HepG2 (cell line): ENCODE measurements around the gene ZNF777. TPM values are rescaled to one million over a fixed set of nuclear protein-coding genes. Genes with fewer than 3 reads are reported as not detected.

Source experiments
- ATAC-seq: fragments of 200-7000 bp; cut with Tn5 transposase; 3 replicates; pipeline ENCODE4 v1.9.1; 2020; ENCODE audit warnings: mild to moderate bottlenecking, moderate library complexity
- BruUV-seq: library from RNA; stranded (reverse); fragments of 400-500 nt; replicated peaks from 2 replicates; lab custom pipeline; 2021; lab: Mats Ljungman, UMichigan
- CTCF ChIA-PET: fragments of 300-600 bp; formaldehyde crosslinking; extraction: SDS; loops from one replicate; lab custom pipeline; 2021; ENCODE audit warnings: low total read pairs, inconsistent platforms, low intra/inter-chr PET ratio; lab: Yijun Ruan, JAX
- POLR2A ChIA-PET: fragments of 350-600 bp; sonication (Branson Sonifier 250); formaldehyde crosslinking; loops from one replicate; lab custom pipeline; 2020; ENCODE audit warnings: antibody characterized with exemption, inconsistent platforms; lab: Yijun Ruan, JAX
- DNase-seq: peaks from one replicate; pipeline ENCODE4 v3.0.0-alpha.2; 2015; ENCODE audit warnings: low spot score
- FAIRE-seq: peaks from 3 replicates; lab custom pipeline; 2011; peaks lifted over from hg19 to GRCh38; lab: Jason Lieb, UNC
- H2AFZ ChIP-seq: one replicate; pipeline ENCODE4 v1.6.1; 2011; ENCODE audit warnings: low read length, inconsistent platforms
- H3K27ac ChIP-seq: fragments of 300-600 bp; 3 replicates; pipeline ENCODE4 v1.8.0; 2011; ENCODE audit warnings: mixed run types, mild to moderate bottlenecking, mixed read lengths, low read length, inconsistent platforms; ENCODE audit not compliant: insufficient read depth; ENCODE audit errors: extremely low read length
- H3K27me3 ChIP-seq, 2 experiments: fragments of 200-600 bp in 1 of 2; 2 replicates in 1 of 2; 3 replicates in 1 of 2; pipeline versions ENCODE4 v1.6.0 to v1.8.0; 2011; ENCODE audit warnings: low read length in 2 of 2, mild to moderate bottlenecking in 2 of 2, moderate library complexity in 2 of 2, inconsistent platforms in 1 of 2; ENCODE audit not compliant: insufficient read depth in 2 of 2, control insufficient read depth in 1 of 2
- H3K36me3 ChIP-seq, 2 experiments: fragments of 200-600 bp in 1 of 2; replicated peaks in 1 of 2; 2 replicates in 1 of 2; 3 replicates in 1 of 2; pipeline versions ENCODE4 v1.5.1 to v1.8.0; 2011; ENCODE audit warnings: low read length in 2 of 2, inconsistent platforms in 1 of 2; ENCODE audit not compliant: insufficient read depth in 2 of 2, control insufficient read depth in 1 of 2
- H3K4me1 ChIP-seq: 2 replicates; pipeline ENCODE4 v1.5.1; 2012; ENCODE audit warnings: low read length, inconsistent platforms; ENCODE audit not compliant: insufficient read depth
- H3K4me2 ChIP-seq: 2 replicates; pipeline ENCODE4 v1.6.0; 2011; ENCODE audit warnings: low read depth, low read length, inconsistent platforms
- H3K4me3 ChIP-seq, 3 experiments: fragments of 200-600 bp in 1 of 3; sonication (generic), shearing (Covaris generic) in 1 of 3; replicated peaks in 1 of 3; 2 replicates each; pipeline ENCODE4 v1.5.1; 2011 to 2016; ENCODE audit warnings: low read length in 3 of 3, inconsistent platforms in 2 of 3, low read depth in 2 of 3, mild to moderate bottlenecking in 2 of 3, control low read depth in 1 of 3, mixed read lengths in 1 of 3; ENCODE audit not compliant: insufficient read depth in 1 of 3
- H3K79me2 ChIP-seq: one replicate; pipeline ENCODE4 v1.6.1; 2011; ENCODE audit warnings: low read length, inconsistent platforms; ENCODE audit not compliant: insufficient read depth
- H3K9ac ChIP-seq: 2 replicates; pipeline ENCODE4 v1.6.0; 2011; ENCODE audit warnings: mild to moderate bottlenecking, low read depth, low read length, inconsistent platforms; ENCODE audit not compliant: insufficient read depth
- H3K9me3 ChIP-seq: 2 replicates; pipeline ENCODE4 v1.5.1; 2012; ENCODE audit warnings: mild to moderate bottlenecking, low read length
- H4K20me1 ChIP-seq: 2 replicates; pipeline ENCODE4 v1.6.0; 2011; ENCODE audit warnings: inconsistent platforms, mild to moderate bottlenecking, low read length, moderate library complexity; ENCODE audit not compliant: insufficient read depth
- ATF5 ChIP-seq: sonication (generic); formaldehyde crosslinking; IDR thresholded peaks from 2 replicates; pipeline ENCODE4 v1.4.0; 2020; ENCODE audit warnings: mild to moderate bottlenecking, low read depth, missing genetic modification reagents
- ATF7-NPFF ChIP-seq: sonication (generic); formaldehyde crosslinking; IDR thresholded peaks from 2 replicates; pipeline ENCODE4 v1.8.1; 2023; ENCODE audit warnings: mild to moderate bottlenecking, low read depth, missing genetic modification reagents, moderate library complexity
- CSRNP1 ChIP-seq: sonication (generic); formaldehyde crosslinking; IDR thresholded peaks from 2 replicates; pipeline ENCODE4 v1.8.1; 2023; ENCODE audit warnings: mild to moderate bottlenecking, missing genetic modification reagents
- HNF1A ChIP-seq, 2 experiments: sonication (generic) in 1 of 2; formaldehyde crosslinking in 1 of 2; IDR thresholded peaks; 2 replicates each; pipeline versions ENCODE4 v1.4.0 to v1.6.1; 2016 to 2020; ENCODE audit warnings: borderline replicate concordance in 1 of 2, low read depth in 1 of 2, mild to moderate bottlenecking in 1 of 2, missing genetic modification reagents in 1 of 2
- KDM2A ChIP-seq: sonication (generic); formaldehyde crosslinking; IDR thresholded peaks from 2 replicates; pipeline ENCODE4 v1.4.0; 2020; ENCODE audit warnings: low read depth, missing genetic modification reagents, borderline replicate concordance
- RBM22 ChIP-seq: fragments of 200-400 bp; formaldehyde crosslinking; optimal IDR thresholded peaks from 2 replicates; pipeline ENCODE3; 2017; ENCODE audit warnings: mild to moderate bottlenecking, low read length, moderate library complexity
- SOX6 ChIP-seq, 2 experiments: fragments of 450-650 bp in 1 of 2; sonication (generic) in 1 of 2; formaldehyde crosslinking in 1 of 2; IDR thresholded peaks; 2 replicates each; pipeline versions ENCODE4 v1.4.0 to v1.6.1; 2017 to 2020; ENCODE audit warnings: antibody characterized with exemption in 1 of 2, mild to moderate bottlenecking in 1 of 2, missing genetic modification reagents in 1 of 2
- ZBTB42 ChIP-seq: sonication (generic); formaldehyde crosslinking; IDR thresholded peaks from 2 replicates; pipeline ENCODE4 v1.5.0; 2020; ENCODE audit warnings: mild to moderate bottlenecking, missing genetic modification reagents
- ZNF430 ChIP-seq: sonication (generic); formaldehyde crosslinking; IDR thresholded peaks from 2 replicates; pipeline ENCODE4 v1.9.0; 2021; ENCODE audit warnings: mild to moderate bottlenecking, missing genetic modification reagents
- ZNF614 ChIP-seq: IDR thresholded peaks from 2 replicates; pipeline ENCODE4 v1.6.1; 2018; ENCODE audit warnings: missing biosample characterization, missing genetic modification reagents, inconsistent platforms, borderline replicate concordance
- ZNF616 ChIP-seq: sonication (generic); formaldehyde crosslinking; IDR thresholded peaks from 2 replicates; pipeline ENCODE4 v1.5.0; 2020; ENCODE audit warnings: low read depth, mild to moderate bottlenecking, missing genetic modification reagents
- WGBS: methylation state at CpG from one replicate; pipeline ENCODE4 v1.1.6; 2017; ENCODE audit warnings: low lambda C conversion rate; 5-methylcytosine and 5-hydroxymethylcytosine counted together
- in situ Hi-C: cut with HindIII; loops from 2 replicates; pipeline ENCODE4 v1.10.0; 2017; ENCODE audit warnings: low pct_unique_long_range_greater_than_20kb; ENCODE audit not compliant: extremely low pct_ligation_motif_present
- intact Hi-C: fragments of 100-400 bp; cut with micrococcal nuclease; formaldehyde crosslinking; loops from one replicate; pipeline ENCODE4 v1.10.0; 2022; ENCODE audit not compliant: unreplicated experiment
- polyA plus RNA-seq, 8 experiments: library from polyadenylated mRNA; depleted of rRNA in 3 of 8; stranded (reverse) in 7 of 8; unstranded in 1 of 8; fragments of >200 nt; fragmentation: Illumina TruSeq in 4 of 8; extraction: Trizol in 4 of 8; gene quantifications; 2 replicates each; pipeline versions ENCODE4 v1.2.1 to v1.2.3, GENCODE V29; 2011 to 2016; ENCODE audit warnings: low read depth in 4 of 8, missing spikeins in 1 of 8, mixed read lengths in 1 of 8; ENCODE audit not compliant: insufficient read depth in 1 of 8
- total RNA-seq, 5 experiments: library from RNA; depleted of rRNA; stranded (reverse); fragments of >200 nt; fragmentation: Illumina TruSeq; extraction: Trizol; gene quantifications; 2 replicates each; pipeline ENCODE4 v1.2.3, GENCODE V29; 2016; ENCODE audit warnings: low read depth in 1 of 5

The ZNF777 gene
- total and polyA plus RNA-seq, 2 of the 13 experiments (the other 11 are each of a cell fraction or from before 2014, with no cell fraction given) = 3.8 to 6.0 TPM

GRCh38 chr7:149427893-149428292 is 33.0 kb downstream of the ZNF777 start:
- Histone ChIP-seq H2AFZ (no peak overlapping the region), H3K36me3 (peaks cover 5 to 13% of the 10 kb centered on the region in 2 experiments; a peak in 3 of 5 replicates), H3K27ac (no peak overlapping the region), H3K27me3 (no peaks in the 10 kb centered on the region), H3K9me3 (no peaks in the 10 kb centered on the region), H3K9ac (no peak overlapping the region), H3K4me2 (no peak overlapping the region), H4K20me1 (no peaks in the 10 kb centered on the region), H3K79me2 (no peaks in the 10 kb centered on the region), H3K4me3 (no peak overlapping the region), H3K4me1 (no peaks in the 10 kb centered on the region)
- no TSS peak for BruUV-seq
- intact Hi-C loops = no loop called here
- FAIRE-seq (no peak), DNase-seq (no peak), ATAC-seq (no peak)
- POLR2A ChIA-PET = no interaction called here
- in situ Hi-C loops = no loop called here
- CTCF ChIA-PET = no interaction called here
- no peak for TF ChIP-seq KDM2A
- TF ChIP-seq ATF5 (CRISPR knock-in tag) = no peak
- no peak for TF ChIP-seq ZNF614 (CRISPR knock-in tag)
- TF ChIP-seq ZBTB42 (CRISPR knock-in tag) = no peak
- WGBS = 90% methylated on average over 2 of the region's 2 CpGs

- Histone ChIP-seq H3K9me3 (no peaks in the 10 kb centered on the region), H4K20me1 (no peaks in the 10 kb centered on the region), H3K27ac (no peak overlapping the region), H3K9ac (no peak overlapping the region), H2AFZ (no peak overlapping the region), H3K36me3 (peaks cover 5 to 6% of the 10 kb centered on the region in 2 experiments; a peak in 2 of 5 replicates), H3K27me3 (no peaks in the 10 kb centered on the region), H3K4me1 (no peaks in the 10 kb centered on the region), H3K79me2 (no peaks in the 10 kb centered on the region), H3K4me3 (no peak overlapping the region), H3K4me2 (no peak overlapping the region)
- ATAC-seq = no peak
- intact Hi-C loops = no loop called here
- no peak for DNase-seq
- in situ Hi-C loops = no loop called here
- FAIRE-seq = no peak
- BruUV-seq = no TSS peak
- WGBS = 91% methylated on average over 4 of the region's 4 CpGs
- ChIA-PET POLR2A (no interaction called here), CTCF (no interaction called here)
- no peak for TF ChIP-seq SOX6 (IDR thresholded peaks at IDR 0.05)
- no peak for TF ChIP-seq SOX6 (CRISPR knock-in tag; IDR thresholded peaks at IDR 0.05)
- no peak for TF ChIP-seq ZNF616 (CRISPR knock-in tag)
- TF ChIP-seq RBM22 = no peak
- no peak for TF ChIP-seq CSRNP1 (CRISPR knock-in tag)
- TF ChIP-seq ATF7-NPFF (CRISPR knock-in tag) = no peak
- TF ChIP-seq HNF1A (IDR thresholded peaks at IDR 0.05; ENCODE audit: low read depth) = no peak
- TF ChIP-seq HNF1A (CRISPR knock-in tag; IDR thresholded peaks at IDR 0.05; ENCODE audit: borderline replicate concordance) = no peak
- no peak for TF ChIP-seq ZNF430 (CRISPR knock-in tag)
Measured at GRCh38 chr7:149427096-149427680, 33.7 kb downstream of the ZNF777 start.
